ENCODE results near the gene PAM.

DNA sequence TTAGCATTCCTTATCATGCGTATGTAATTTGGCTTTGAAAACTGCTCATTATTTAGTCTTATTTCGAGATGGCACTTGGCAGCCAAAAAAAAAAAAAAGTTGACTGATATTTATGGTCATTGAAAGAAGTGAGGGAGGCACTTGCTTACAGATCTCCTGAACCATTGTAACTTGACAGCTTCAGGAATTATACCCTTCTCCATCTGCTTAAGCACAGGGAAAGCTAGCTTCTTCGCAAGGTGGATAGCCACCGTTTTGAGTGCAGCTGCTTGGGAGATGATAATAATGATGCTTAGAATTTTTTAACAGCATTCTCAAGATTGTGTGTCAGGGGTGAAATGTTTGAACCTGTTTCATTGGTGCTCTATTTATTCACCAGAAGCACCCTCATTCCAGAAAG is 248.8 kb downstream of the PAM start:
- no peak for TF ChIP-seq EZH2phosphoT487 (conservative IDR thresholded peaks at IDR 0.05; ENCODE audit: low read length)
- TF ChIP-seq, protein P1, sequence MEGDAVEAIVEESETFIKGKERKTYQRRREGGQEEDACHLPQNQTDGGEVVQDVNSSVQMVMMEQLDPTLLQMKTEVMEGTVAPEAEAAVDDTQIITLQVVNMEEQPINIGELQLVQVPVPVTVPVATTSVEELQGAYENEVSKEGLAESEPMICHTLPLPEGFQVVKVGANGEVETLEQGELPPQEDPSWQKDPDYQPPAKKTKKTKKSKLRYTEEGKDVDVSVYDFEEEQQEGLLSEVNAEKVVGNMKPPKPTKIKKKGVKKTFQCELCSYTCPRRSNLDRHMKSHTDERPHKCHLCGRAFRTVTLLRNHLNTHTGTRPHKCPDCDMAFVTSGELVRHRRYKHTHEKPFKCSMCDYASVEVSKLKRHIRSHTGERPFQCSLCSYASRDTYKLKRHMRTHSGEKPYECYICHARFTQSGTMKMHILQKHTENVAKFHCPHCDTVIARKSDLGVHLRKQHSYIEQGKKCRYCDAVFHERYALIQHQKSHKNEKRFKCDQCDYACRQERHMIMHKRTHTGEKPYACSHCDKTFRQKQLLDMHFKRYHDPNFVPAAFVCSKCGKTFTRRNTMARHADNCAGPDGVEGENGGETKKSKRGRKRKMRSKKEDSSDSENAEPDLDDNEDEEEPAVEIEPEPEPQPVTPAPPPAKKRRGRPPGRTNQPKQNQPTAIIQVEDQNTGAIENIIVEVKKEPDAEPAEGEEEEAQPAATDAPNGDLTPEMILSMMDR (IDR thresholded peaks at IDR 0.05; ENCODE audit: insufficient read depth, low read length, poor library complexity, severe bottlenecking) = no peak
